BE2C (cell line): ENCODE results near the gene ZNF804B.

Experiments used
- DNase-seq: peaks from one replicate; pipeline ENCODE4 v3.0.0-alpha.2; 2020
- H3K27me3 ChIP-seq: fragments of 250-450 bp; sonication (Bioruptor Pico); 2 replicates; pipeline ENCODE4 v1.5.1; 2020; ENCODE audit warnings: mild to moderate bottlenecking
- H3K36me3 ChIP-seq: fragments of 250-450 bp; sonication (Bioruptor Pico); 2 replicates; pipeline ENCODE4 v1.5.1; 2020; ENCODE audit warnings: mild to moderate bottlenecking
- H3K4me1 ChIP-seq: fragments of 250-450 bp; sonication (Bioruptor Pico); 2 replicates; pipeline ENCODE4 v1.5.1; 2020
- H3K4me3 ChIP-seq: 2 replicates; pipeline ENCODE4 v1.5.1; 2011; ENCODE audit warnings: low read depth, low read length
- H3K9me3 ChIP-seq: fragments of 250-450 bp; sonication (Bioruptor Pico); 2 replicates; pipeline ENCODE4 v1.5.1; 2020
- CTCF ChIP-seq: IDR thresholded peaks from 2 replicates; pipeline ENCODE4 v1.5.1; 2012; ENCODE audit warnings: mild to moderate bottlenecking, low read depth, low read length

The ZNF804B gene

GRCh38 chr7:89104748-89105685, 345.5 kb downstream of the ZNF804B start:
- no peak overlapping the region for H3K4me3 ChIP-seq
- no peaks in the 10 kb centered on the region for H3K27me3 ChIP-seq
- H3K4me1 ChIP-seq, result no peaks in the 10 kb centered on the region
- TF ChIP-seq CTCF, result no peak
- no peak for DNase-seq
- no peaks in the 10 kb centered on the region for H3K36me3 ChIP-seq
- H3K9me3 ChIP-seq, result no peaks in the 10 kb centered on the region

- Histone ChIP-seq H3K27me3 (no peaks in the 10 kb centered on the region), H3K4me1 (no peaks in the 10 kb centered on the region), H3K9me3 (no peaks in the 10 kb centered on the region), H3K36me3 (no peaks in the 10 kb centered on the region), H3K4me3 (no peak overlapping the region)
- DNase-seq, result no peak
- TF ChIP-seq CTCF, result no peak
Observed at GRCh38 chr7:89123871-89124270, 364.4 kb downstream of the ZNF804B start.

- H3K4me1 ChIP-seq, result no peaks in the 10 kb centered on the region
- no peaks in the 10 kb centered on the region for H3K27me3 ChIP-seq
- DNase-seq, result no peak
- no peaks in the 10 kb centered on the region for H3K9me3 ChIP-seq
- no peak for TF ChIP-seq CTCF
- H3K4me3 ChIP-seq, result no peak overlapping the region
- H3K36me3 ChIP-seq, result no peaks in the 10 kb centered on the region
Observed at GRCh38 chr7:89129600-89130375, 370.3 kb downstream of the ZNF804B start.

- Histone ChIP-seq H3K36me3 (no peaks in the 10 kb centered on the region), H3K9me3 (no peaks in the 10 kb centered on the region), H3K4me3 (no peak overlapping the region), H3K4me1 (no peaks in the 10 kb centered on the region), H3K27me3 (no peaks in the 10 kb centered on the region)
- DNase-seq, result no peak
- no peak for TF ChIP-seq CTCF
Observed at GRCh38 chr7:89133357-89133756, 373.9 kb downstream of the ZNF804B start.

GRCh38 chr7:89133819-89134218, 374.3 kb downstream of the ZNF804B start:
- no peak for DNase-seq

More at GRCh38 chr7:89133819-89134218, 374.3 kb downstream of the ZNF804B start:
- TF ChIP-seq CTCF, result no peak
- no peaks in the 10 kb centered on the region for H3K36me3 ChIP-seq
- no peaks in the 10 kb centered on the region for H3K9me3 ChIP-seq
- no peak overlapping the region for H3K4me3 ChIP-seq
- H3K4me1 ChIP-seq, result no peaks in the 10 kb centered on the region
- H3K27me3 ChIP-seq, result no peaks in the 10 kb centered on the region
